Sigmoid colon (tissue), 4 donors: ENCODE measurements around the gene RAI2.

Experiments
- EP300 ChIP-seq, 4 donors: sonication (generic); formaldehyde crosslinking; IDR thresholded peaks; one replicate each; pipeline ENCODE4 v1.6.1; 2017; ENCODE audit warnings: antibody characterized with exemption in 4 of 4
- POLR2A ChIP-seq, 2 donors: fragments of 450-650 bp; IDR thresholded peaks; one replicate each; pipeline ENCODE4 v1.6.1; 2016; ENCODE audit warnings: antibody characterized with exemption in 2 of 2, mild to moderate bottlenecking in 2 of 2, moderate library complexity in 2 of 2
- POLR2AphosphoS5 ChIP-seq, 4 donors: sonication (generic); formaldehyde crosslinking; IDR thresholded peaks; one replicate each; pipeline ENCODE4 v1.6.1; 2017; ENCODE audit warnings: antibody characterized with exemption in 4 of 4
- TF ChIP-seq, protein P1 (sequence below), 4 experiments: fragments of 450-650 bp in 3 of 4; fragments of 200-600 bp in 1 of 4; IDR thresholded peaks; one replicate each; pipeline ENCODE4 v1.5.1; 2016 to 2019; ENCODE audit warnings: antibody characterized with exemption in 4 of 4, mild to moderate bottlenecking in 3 of 4, moderate library complexity in 2 of 4

DNA sequence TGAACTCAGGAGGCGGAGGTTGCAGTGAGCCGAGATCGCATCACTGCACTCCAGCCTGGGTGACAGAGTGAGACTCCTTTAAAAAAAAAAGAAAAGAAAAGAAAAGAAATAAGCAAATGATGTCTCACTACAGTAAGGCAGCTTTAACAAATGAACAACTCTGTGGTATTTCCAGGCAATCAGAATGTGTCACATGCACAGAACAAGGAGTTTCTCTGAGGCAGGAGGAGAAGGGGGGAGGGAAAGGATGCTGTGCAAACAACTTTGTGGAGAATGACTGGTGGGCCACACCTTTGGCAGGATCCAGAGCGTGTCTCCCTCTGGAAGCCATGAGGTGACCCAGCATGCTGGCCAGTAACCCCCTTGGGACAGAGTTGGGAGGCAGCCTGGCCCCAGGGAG, 57.6 kb downstream of the RAI2 start:
- TF ChIP-seq POLR2A (IDR thresholded peaks at IDR 0.05) = no peak
- TF ChIP-seq, protein P1, sequence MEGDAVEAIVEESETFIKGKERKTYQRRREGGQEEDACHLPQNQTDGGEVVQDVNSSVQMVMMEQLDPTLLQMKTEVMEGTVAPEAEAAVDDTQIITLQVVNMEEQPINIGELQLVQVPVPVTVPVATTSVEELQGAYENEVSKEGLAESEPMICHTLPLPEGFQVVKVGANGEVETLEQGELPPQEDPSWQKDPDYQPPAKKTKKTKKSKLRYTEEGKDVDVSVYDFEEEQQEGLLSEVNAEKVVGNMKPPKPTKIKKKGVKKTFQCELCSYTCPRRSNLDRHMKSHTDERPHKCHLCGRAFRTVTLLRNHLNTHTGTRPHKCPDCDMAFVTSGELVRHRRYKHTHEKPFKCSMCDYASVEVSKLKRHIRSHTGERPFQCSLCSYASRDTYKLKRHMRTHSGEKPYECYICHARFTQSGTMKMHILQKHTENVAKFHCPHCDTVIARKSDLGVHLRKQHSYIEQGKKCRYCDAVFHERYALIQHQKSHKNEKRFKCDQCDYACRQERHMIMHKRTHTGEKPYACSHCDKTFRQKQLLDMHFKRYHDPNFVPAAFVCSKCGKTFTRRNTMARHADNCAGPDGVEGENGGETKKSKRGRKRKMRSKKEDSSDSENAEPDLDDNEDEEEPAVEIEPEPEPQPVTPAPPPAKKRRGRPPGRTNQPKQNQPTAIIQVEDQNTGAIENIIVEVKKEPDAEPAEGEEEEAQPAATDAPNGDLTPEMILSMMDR (IDR thresholded peaks at IDR 0.05) = no peak
- no peak for TF ChIP-seq EP300 (IDR thresholded peaks at IDR 0.05)
- TF ChIP-seq POLR2AphosphoS5 (IDR thresholded peaks at IDR 0.05) = no peak
